ENCODE measurements around the gene AUTS2. TPM values are rescaled to one million over a fixed set of nuclear protein-coding genes. Genes with fewer than 3 reads are reported as not detected.
A peak's percentile ranks its signal among the peaks of the same experiment; 100 is the strongest.

The AUTS2 gene
- polyA plus RNA-seq, 1 donor from 2014 or later = 8.9 TPM

GRCh38 chr7:69673074-69673473 lies 74.8 kb downstream of the AUTS2 start:
- Mint-ChIP-seq H3K36me3 (no peaks in the 10 kb centered on the region), H3K9me3 (no peaks in the 10 kb centered on the region), H3K4me1 (no peaks in the 10 kb centered on the region), H3K27ac (peak overlapping the region in 1 of 3 donors; percentile 17), H3K4me3 (no peak overlapping the region), H3K27me3 (no peaks in the 10 kb centered on the region)

DNA sequence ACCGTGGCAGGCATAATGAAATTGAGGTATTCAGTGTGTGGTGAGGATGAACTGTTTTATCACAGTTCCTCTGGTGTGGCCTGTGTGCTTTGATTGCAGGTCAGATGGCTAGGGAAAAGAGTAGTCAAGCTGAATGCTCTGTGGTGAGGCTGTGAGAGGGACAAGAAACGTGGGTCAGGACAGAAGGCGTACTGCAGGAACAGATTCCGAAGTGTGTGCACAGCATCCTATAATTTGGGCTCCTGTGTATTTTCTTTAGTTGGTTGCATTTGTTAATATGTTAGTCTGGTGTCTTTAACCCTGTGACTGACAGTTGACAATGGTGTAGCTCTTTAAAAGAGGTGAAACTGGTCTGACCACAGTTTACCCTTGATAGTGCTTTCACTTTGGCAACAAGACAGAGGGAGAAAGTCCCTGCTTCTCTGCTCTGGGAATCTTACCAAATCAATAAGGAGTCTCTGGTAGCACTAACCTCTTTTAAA lies 76.5 kb downstream of the AUTS2 start:
- H3K27ac Mint-ChIP-seq = no peak overlapping the region
- no peaks in the 10 kb centered on the region for H3K36me3 Mint-ChIP-seq
- H3K9me3 Mint-ChIP-seq = no peaks in the 10 kb centered on the region
- H3K27me3 Mint-ChIP-seq = no peaks in the 10 kb centered on the region
- no peaks in the 10 kb centered on the region for H3K4me1 Mint-ChIP-seq
- no peak overlapping the region for H3K4me3 Mint-ChIP-seq

DNA sequence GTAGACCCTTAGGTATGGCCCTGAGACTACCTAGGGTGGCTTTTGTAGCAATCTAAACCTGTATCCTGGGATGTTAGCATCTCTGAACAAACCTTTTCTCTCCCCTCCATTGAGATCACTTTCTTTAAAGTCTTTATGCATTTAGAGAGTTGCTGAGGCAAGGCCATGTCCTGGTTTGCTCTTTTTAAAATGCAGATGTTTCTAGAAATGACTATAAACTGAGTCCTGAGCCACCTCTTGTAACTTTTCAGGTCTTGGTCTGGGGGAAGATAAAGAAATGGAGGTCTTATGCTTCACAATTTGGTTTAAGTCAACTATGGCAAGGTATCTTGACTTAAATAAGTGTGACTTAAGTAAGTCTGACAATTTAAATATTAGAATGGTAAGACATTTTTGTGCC lies 78.0 kb downstream of the AUTS2 start:
- H3K4me1 Mint-ChIP-seq = no peaks in the 10 kb centered on the region
- H3K27me3 Mint-ChIP-seq = no peaks in the 10 kb centered on the region
- no peaks in the 10 kb centered on the region for H3K9me3 Mint-ChIP-seq
- H3K36me3 Mint-ChIP-seq = no peaks in the 10 kb centered on the region
- H3K4me3 Mint-ChIP-seq = no peak overlapping the region
- no peak overlapping the region for H3K27ac Mint-ChIP-seq

GRCh38 chr7:69677054-69677852 lies 79.0 kb downstream of the AUTS2 start:
- Mint-ChIP-seq H3K4me1 (peaks cover 0 to under 1% (median 0%) of the 10 kb centered on the region in 3 donors), H3K36me3 (no peaks in the 10 kb centered on the region), H3K27me3 (no peaks in the 10 kb centered on the region), H3K4me3 (no peak overlapping the region), H3K9me3 (no peaks in the 10 kb centered on the region), H3K27ac (no peak overlapping the region)

- Mint-ChIP-seq H3K36me3 (no peaks in the 10 kb centered on the region), H3K9me3 (no peaks in the 10 kb centered on the region), H3K4me1 (peaks cover 0 to 7% (median 1%) of the 10 kb centered on the region in 3 donors), H3K27ac (no peak overlapping the region), H3K27me3 (no peaks in the 10 kb centered on the region), H3K4me3 (no peak overlapping the region)
Measured at GRCh38 chr7:69677881-69678493, 79.7 kb downstream of the AUTS2 start.

- Mint-ChIP-seq H3K4me3 (no peak overlapping the region), H3K4me1 (peaks cover 0 to 7% (median 1%) of the 10 kb centered on the region in 3 donors), H3K36me3 (no peaks in the 10 kb centered on the region), H3K27ac (no peak overlapping the region), H3K27me3 (no peaks in the 10 kb centered on the region), H3K9me3 (no peaks in the 10 kb centered on the region)
Measured at GRCh38 chr7:69678494-69679187, 80.4 kb downstream of the AUTS2 start.

DNA sequence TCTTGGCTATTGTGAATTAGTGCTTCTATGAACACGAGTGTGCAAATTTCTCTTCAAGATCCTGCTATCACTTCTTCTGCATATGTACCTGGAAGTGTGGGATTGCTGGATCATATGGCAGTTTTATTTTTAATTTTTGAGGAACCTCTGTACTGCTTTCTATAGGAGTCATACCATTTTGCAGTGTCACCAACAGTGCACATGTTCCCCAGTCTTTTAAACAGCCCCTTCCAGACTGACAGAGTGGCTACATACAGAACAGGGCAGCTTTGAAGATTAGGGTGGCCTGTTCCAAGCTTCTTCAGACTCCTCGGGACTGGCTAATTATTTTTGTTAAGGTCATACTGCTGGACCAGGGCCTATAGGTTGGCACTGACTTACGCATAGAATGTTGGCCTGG lies 82.9 kb downstream of the AUTS2 start:
- no peaks in the 10 kb centered on the region for H3K27me3 Mint-ChIP-seq
- peaks cover 2% of the 10 kb centered on the region for H3K36me3 Mint-ChIP-seq
- H3K27ac Mint-ChIP-seq = no peak overlapping the region
- H3K4me1 Mint-ChIP-seq = peaks cover 0 to 7% (median 1%) of the 10 kb centered on the region in 3 donors
- no peaks in the 10 kb centered on the region for H3K9me3 Mint-ChIP-seq
- no peak overlapping the region for H3K4me3 Mint-ChIP-seq

DNA sequence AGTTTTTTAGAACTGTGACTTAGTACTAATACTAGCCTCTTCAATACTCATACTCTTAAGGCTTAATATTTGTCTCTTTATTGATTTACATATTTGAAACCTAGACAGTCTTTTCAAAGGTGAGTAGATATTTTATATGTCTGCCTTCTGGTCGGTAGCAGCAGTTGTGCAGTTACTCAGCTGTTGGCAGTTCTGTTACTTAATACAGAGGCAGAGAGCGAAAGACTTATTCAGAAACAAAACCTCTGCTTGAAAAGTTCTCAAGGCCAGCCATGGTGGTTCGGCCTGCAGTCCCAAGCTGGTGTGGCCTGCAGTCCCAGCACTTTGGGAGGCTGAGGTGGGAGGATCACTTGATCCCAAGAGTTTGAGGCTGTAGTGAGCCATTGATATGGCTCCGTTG lies 84.2 kb downstream of the AUTS2 start:
- Mint-ChIP-seq H3K36me3 (peaks cover 2% of the 10 kb centered on the region), H3K4me3 (peak overlapping the region in 1 of 4 donors; percentile 30), H3K27me3 (no peaks in the 10 kb centered on the region), H3K27ac (peak overlapping the region in 1 of 3 donors; percentile 67), H3K9me3 (no peaks in the 10 kb centered on the region), H3K4me1 (peaks cover 0 to 7% (median 1%) of the 10 kb centered on the region in 3 donors)

GRCh38 chr7:69683002-69683401 lies 84.7 kb downstream of the AUTS2 start:
- Mint-ChIP-seq H3K9me3 (no peaks in the 10 kb centered on the region), H3K4me3 (peak overlapping the region in 1 of 4 donors; percentile 30), H3K27ac (no peak overlapping the region), H3K27me3 (no peaks in the 10 kb centered on the region), H3K36me3 (peaks cover 2% of the 10 kb centered on the region), H3K4me1 (peaks cover 0 to 7% (median 1%) of the 10 kb centered on the region in 3 donors)

GRCh38 chr7:69684369-69685292 lies 86.4 kb downstream of the AUTS2 start:
- Mint-ChIP-seq H3K27me3 (no peaks in the 10 kb centered on the region), H3K36me3 (peaks cover 2% of the 10 kb centered on the region), H3K4me3 (no peak overlapping the region), H3K27ac (no peak overlapping the region), H3K4me1 (peaks cover 0 to 7% (median 1%) of the 10 kb centered on the region in 3 donors), H3K9me3 (no peaks in the 10 kb centered on the region)

DNA sequence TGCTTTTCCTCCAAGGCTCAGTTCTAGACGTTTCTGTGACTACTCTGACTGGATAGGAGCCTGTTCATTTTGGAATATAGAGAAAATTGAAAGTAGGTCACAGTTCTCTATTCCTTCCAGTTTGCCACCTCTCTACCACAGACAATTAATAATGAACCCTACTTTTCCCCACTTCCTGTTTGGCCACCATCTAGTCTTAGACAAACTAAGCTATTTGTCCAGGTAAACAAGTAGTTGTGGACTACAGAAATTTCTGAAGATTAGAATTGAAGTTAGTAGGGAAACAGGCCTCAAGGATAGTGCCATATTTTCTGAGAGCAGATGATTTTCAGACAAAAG lies 87.0 kb downstream of the AUTS2 start:
- no peaks in the 10 kb centered on the region for H3K27me3 Mint-ChIP-seq
- H3K4me1 Mint-ChIP-seq = peaks cover 0 to 7% (median 1%) of the 10 kb centered on the region in 3 donors
- no peak overlapping the region for H3K27ac Mint-ChIP-seq
- H3K36me3 Mint-ChIP-seq = peaks cover 2% of the 10 kb centered on the region
- H3K9me3 Mint-ChIP-seq = no peaks in the 10 kb centered on the region
- no peak overlapping the region for H3K4me3 Mint-ChIP-seq

GRCh38 chr7:69686366-69686765 lies 88.1 kb downstream of the AUTS2 start:
- H3K27me3 Mint-ChIP-seq = no peaks in the 10 kb centered on the region
- H3K27ac Mint-ChIP-seq = no peak overlapping the region
- peaks cover 0 to 7% (median 1%) of the 10 kb centered on the region in 3 donors for H3K4me1 Mint-ChIP-seq
- no peaks in the 10 kb centered on the region for H3K9me3 Mint-ChIP-seq
- no peak overlapping the region for H3K4me3 Mint-ChIP-seq
- peaks cover 2% of the 10 kb centered on the region for H3K36me3 Mint-ChIP-seq

- Mint-ChIP-seq H3K27me3 (no peaks in the 10 kb centered on the region), H3K27ac (no peak overlapping the region), H3K4me3 (no peak overlapping the region), H3K4me1 (peaks cover 0 to 2% (median 0%) of the 10 kb centered on the region in 3 donors), H3K36me3 (peaks cover 3% of the 10 kb centered on the region), H3K9me3 (peaks cover 0 to 1% (median 0%) of the 10 kb centered on the region in 3 donors)
Measured at GRCh38 chr7:69687739-69688433, 89.6 kb downstream of the AUTS2 start.

GRCh38 chr7:69690329-69690728 lies 92.1 kb downstream of the AUTS2 start:
- Mint-ChIP-seq H3K9me3 (peaks cover 0 to 1% (median 1%) of the 10 kb centered on the region in 3 donors), H3K27ac (peak overlapping the region in 1 of 3 donors; percentile 63), H3K4me3 (no peak overlapping the region), H3K27me3 (no peaks in the 10 kb centered on the region), H3K36me3 (peaks cover 1% of the 10 kb centered on the region), H3K4me1 (peaks cover 0 to 7% (median 0%) of the 10 kb centered on the region in 3 donors)

All from IgD-negative memory B cell (primary cell).